Measurements from ENCODE around the gene AFG1L.
"Not testable (repeated sequence)": the region's sequence is repeated elsewhere in the genome, so short reads cannot be mapped to it uniquely, and the experiment has no call there.

Gene AFG1L

GRCh38 chr6:108362455-108362854, 67.6 kb downstream of the AFG1L start:
- no peak for DNase-seq (ENCODE audit: low spot score in 2 of 2)
- Mint-ChIP-seq H3K27ac (ENCODE audit: low read depth) (no peak overlapping the region), H3K27me3 (no peaks in the 10 kb centered on the region), H3K4me1 (no peaks in the 10 kb centered on the region), H3K4me3 (no peak overlapping the region), H3K9me3 (no peaks in the 10 kb centered on the region), H3K36me3 (ENCODE audit: insufficient read depth) (peaks cover 2% of the 10 kb centered on the region)
- no peak for ATAC-seq (replicated peaks; ENCODE audit: extremely low read depth, poor library complexity, severe bottlenecking)

- Mint-ChIP-seq H3K4me3 (no peak overlapping the region), H3K36me3 (ENCODE audit: insufficient read depth) (peaks cover 2% of the 10 kb centered on the region), H3K4me1 (no peaks in the 10 kb centered on the region), H3K9me3 (no peaks in the 10 kb centered on the region), H3K27ac (ENCODE audit: low read depth) (no peak overlapping the region), H3K27me3 (no peaks in the 10 kb centered on the region)
- ATAC-seq (replicated peaks; ENCODE audit: extremely low read depth, poor library complexity, severe bottlenecking) (no peak), DNase-seq (ENCODE audit: low spot score in 2 of 2) (no peak)
Measured at GRCh38 chr6:108363113-108363512, 68.3 kb downstream of the AFG1L start.

GRCh38 chr6:108363889-108364313, 69.0 kb downstream of the AFG1L start:
- DNase-seq (ENCODE audit: low spot score in 2 of 2) (no peak), ATAC-seq (replicated peaks; ENCODE audit: extremely low read depth, poor library complexity, severe bottlenecking) (no peak)
- Mint-ChIP-seq H3K36me3 (ENCODE audit: insufficient read depth) (peaks cover 2% of the 10 kb centered on the region), H3K27ac (ENCODE audit: low read depth) (no peak overlapping the region), H3K9me3 (no peaks in the 10 kb centered on the region), H3K4me3 (no peak overlapping the region), H3K27me3 (no peaks in the 10 kb centered on the region), H3K4me1 (no peaks in the 10 kb centered on the region)

GRCh38 chr6:108364470-108364869, 69.6 kb downstream of the AFG1L start:
- no peaks in the 10 kb centered on the region for H3K4me1 Mint-ChIP-seq
- H3K36me3 Mint-ChIP-seq (ENCODE audit: insufficient read depth) = peaks cover 2% of the 10 kb centered on the region
- H3K27me3 Mint-ChIP-seq = no peaks in the 10 kb centered on the region

GRCh38 chr6:108365478-108365877, 70.6 kb downstream of the AFG1L start:
- no peaks in the 10 kb centered on the region for H3K36me3 Mint-ChIP-seq (ENCODE audit: insufficient read depth)
- no peak for DNase-seq (ENCODE audit: low spot score in 2 of 2)

More at GRCh38 chr6:108364470-108364869, 69.6 kb downstream of the AFG1L start:
- no peak overlapping the region for H3K27ac Mint-ChIP-seq (ENCODE audit: low read depth)
- no peak overlapping the region for H3K4me3 Mint-ChIP-seq
- no peak for DNase-seq (ENCODE audit: low spot score in 2 of 2)
- ATAC-seq (replicated peaks; ENCODE audit: extremely low read depth, poor library complexity, severe bottlenecking) = no peak
- H3K9me3 Mint-ChIP-seq = no peaks in the 10 kb centered on the region

GRCh38 chr6:108366236-108366635, 71.4 kb downstream of the AFG1L start:
- DNase-seq (ENCODE audit: low spot score in 2 of 2) = no peak
- Mint-ChIP-seq H3K36me3 (ENCODE audit: insufficient read depth) (no peaks in the 10 kb centered on the region), H3K27me3 (no peaks in the 10 kb centered on the region), H3K27ac (ENCODE audit: low read depth) (no peak overlapping the region), H3K4me1 (no peaks in the 10 kb centered on the region), H3K4me3 (no peak overlapping the region), H3K9me3 (no peaks in the 10 kb centered on the region)
- no peak for ATAC-seq (replicated peaks; ENCODE audit: extremely low read depth, poor library complexity, severe bottlenecking)

More at GRCh38 chr6:108365478-108365877, 70.6 kb downstream of the AFG1L start:
- H3K4me3 Mint-ChIP-seq = no peak overlapping the region
- no peak for ATAC-seq (replicated peaks; ENCODE audit: extremely low read depth, poor library complexity, severe bottlenecking)
- no peak overlapping the region for H3K27ac Mint-ChIP-seq (ENCODE audit: low read depth)
- H3K9me3 Mint-ChIP-seq = no peaks in the 10 kb centered on the region
- no peaks in the 10 kb centered on the region for H3K4me1 Mint-ChIP-seq
- H3K27me3 Mint-ChIP-seq = no peaks in the 10 kb centered on the region

GRCh38 chr6:108368431-108369030, 73.7 kb downstream of the AFG1L start:
- ATAC-seq (replicated peaks; ENCODE audit: extremely low read depth, poor library complexity, severe bottlenecking) = no peak
- no peak overlapping the region for H3K27ac Mint-ChIP-seq (ENCODE audit: low read depth)
- H3K27me3 Mint-ChIP-seq = no peaks in the 10 kb centered on the region
- DNase-seq (ENCODE audit: low spot score in 2 of 2) = no peak
- no peaks in the 10 kb centered on the region for H3K4me1 Mint-ChIP-seq
- no peak overlapping the region for H3K4me3 Mint-ChIP-seq
- H3K9me3 Mint-ChIP-seq = no peaks in the 10 kb centered on the region
- no peaks in the 10 kb centered on the region for H3K36me3 Mint-ChIP-seq (ENCODE audit: insufficient read depth)

- Mint-ChIP-seq H3K9me3 (no peaks in the 10 kb centered on the region), H3K4me3 (no peak overlapping the region), H3K27me3 (no peaks in the 10 kb centered on the region), H3K27ac (ENCODE audit: low read depth) (no peak overlapping the region), H3K36me3 (ENCODE audit: insufficient read depth) (peaks cover 4% of the 10 kb centered on the region), H3K4me1 (no peaks in the 10 kb centered on the region)
- ATAC-seq (replicated peaks; ENCODE audit: extremely low read depth, poor library complexity, severe bottlenecking) (no peak), DNase-seq (ENCODE audit: low spot score in 2 of 2) (no peak)
Measured at GRCh38 chr6:108380876-108381275, 86.0 kb downstream of the AFG1L start.

- H3K36me3 Mint-ChIP-seq (ENCODE audit: insufficient read depth) = peaks cover 4% of the 10 kb centered on the region
- H3K9me3 Mint-ChIP-seq = no peaks in the 10 kb centered on the region
- no peaks in the 10 kb centered on the region for H3K27me3 Mint-ChIP-seq
- no peak overlapping the region for H3K27ac Mint-ChIP-seq (ENCODE audit: low read depth)
- no peak overlapping the region for H3K4me3 Mint-ChIP-seq
- DNase-seq (ENCODE audit: low spot score in 2 of 2) (no peak), ATAC-seq (replicated peaks; ENCODE audit: extremely low read depth, poor library complexity, severe bottlenecking) (no peak)
- no peaks in the 10 kb centered on the region for H3K4me1 Mint-ChIP-seq
Measured at GRCh38 chr6:108383981-108384380, 89.1 kb downstream of the AFG1L start.

GRCh38 chr6:108389190-108389589, 94.3 kb downstream of the AFG1L start:
- not testable (repeated sequence) for H3K4me1 Mint-ChIP-seq; H3K27me3 Mint-ChIP-seq; H3K9me3 Mint-ChIP-seq; H3K27ac Mint-ChIP-seq (ENCODE audit: low read depth); DNase-seq (ENCODE audit: low spot score in 2 of 2); H3K4me3 Mint-ChIP-seq; ATAC-seq (replicated peaks; ENCODE audit: extremely low read depth, poor library complexity, severe bottlenecking); H3K36me3 Mint-ChIP-seq (ENCODE audit: insufficient read depth)

- Mint-ChIP-seq H3K27me3 (no peaks in the 10 kb centered on the region), H3K4me1 (no peaks in the 10 kb centered on the region), H3K27ac (ENCODE audit: low read depth) (no peak overlapping the region), H3K9me3 (no peaks in the 10 kb centered on the region), H3K36me3 (ENCODE audit: insufficient read depth) (no peaks in the 10 kb centered on the region), H3K4me3 (no peak overlapping the region)
- no peak for ATAC-seq (replicated peaks; ENCODE audit: extremely low read depth, poor library complexity, severe bottlenecking)
- no peak for DNase-seq (ENCODE audit: low spot score in 2 of 2)
Measured at GRCh38 chr6:108395297-108395696, 100.4 kb downstream of the AFG1L start.

GRCh38 chr6:108403236-108403635, 108.4 kb downstream of the AFG1L start:
- Mint-ChIP-seq H3K4me1 (peaks cover 6% of the 10 kb centered on the region), H3K4me3 (no peak overlapping the region), H3K27ac (ENCODE audit: low read depth) (no peak overlapping the region), H3K27me3 (no peaks in the 10 kb centered on the region), H3K9me3 (no peaks in the 10 kb centered on the region), H3K36me3 (ENCODE audit: insufficient read depth) (no peaks in the 10 kb centered on the region)
- ATAC-seq (replicated peaks; ENCODE audit: extremely low read depth, poor library complexity, severe bottlenecking) (no peak), DNase-seq (ENCODE audit: low spot score in 2 of 2) (no peak)

- DNase-seq (ENCODE audit: low spot score in 2 of 2) = no peak
- H3K27me3 Mint-ChIP-seq = no peaks in the 10 kb centered on the region
- peaks cover 2% of the 10 kb centered on the region for H3K36me3 Mint-ChIP-seq (ENCODE audit: insufficient read depth)
- no peak overlapping the region for H3K27ac Mint-ChIP-seq (ENCODE audit: low read depth)
- peaks cover 3% of the 10 kb centered on the region for H3K9me3 Mint-ChIP-seq
- peaks cover 6% of the 10 kb centered on the region for H3K4me1 Mint-ChIP-seq
- ATAC-seq (replicated peaks; ENCODE audit: extremely low read depth, poor library complexity, severe bottlenecking) = no peak
- H3K4me3 Mint-ChIP-seq = no peak overlapping the region
Measured at GRCh38 chr6:108406943-108407342, 112.1 kb downstream of the AFG1L start.

All from central memory CD8-positive, alpha-beta T cell (primary cell).